Hippocampal formation (tissue), 2 donors: ENCODE results near the gene ATP5MC2.
"Not testable (repeated sequence)": the region's sequence is repeated elsewhere in the genome, so short reads cannot be mapped to it uniquely, and the experiment has no call there.

ENCODE experiments used
- DNase-seq, 2 donors: peaks; one replicate each; lab custom pipeline; 2025; lab: John Stamatoyannopoulos, UW

The ATP5MC2 gene

GRCh38 chr12:53675701-53676607 is at the start of gene ATP5MC2:
Gene ATP5MC2, minus strand, starts transcription at chr12:53676083. Its CDS starts 3,469 bp downstream, at chr12:53672614.
- DNase-seq: peak; percentile 99

GRCh38 chr12:53722450-53723041 is 46.7 kb upstream of the ATP5MC2 start:
- no peak for DNase-seq

- no peak for DNase-seq
Observed at GRCh38 chr12:53720946-53721345, 45.1 kb upstream of the ATP5MC2 start.

GRCh38 chr12:53719649-53720048 is 43.8 kb upstream of the ATP5MC2 start:
- DNase-seq: no peak

GRCh38 chr12:53718567-53718966 is 42.7 kb upstream of the ATP5MC2 start:
- not testable (repeated sequence) for DNase-seq

GRCh38 chr12:53717319-53717718 is 41.4 kb upstream of the ATP5MC2 start:
- DNase-seq: no peak

GRCh38 chr12:53714004-53714403 is 38.1 kb upstream of the ATP5MC2 start:
- DNase-seq: no peak

- no peak for DNase-seq
Observed at GRCh38 chr12:53713516-53713915, 37.6 kb upstream of the ATP5MC2 start.

- no peak for DNase-seq
Observed at GRCh38 chr12:53712059-53712643, 36.3 kb upstream of the ATP5MC2 start.

GRCh38 chr12:53710091-53710490 is 34.2 kb upstream of the ATP5MC2 start:
- no peak for DNase-seq

- DNase-seq: no peak
Observed at GRCh38 chr12:53709671-53710070, 33.8 kb upstream of the ATP5MC2 start.

GRCh38 chr12:53706080-53706479 is 30.2 kb upstream of the ATP5MC2 start:
- no peak for DNase-seq

GRCh38 chr12:53703756-53704155 is 27.9 kb upstream of the ATP5MC2 start:
- DNase-seq: no peak

- peak; percentile 60 to 73 for DNase-seq
Observed at GRCh38 chr12:53701518-53702264, 25.8 kb upstream of the ATP5MC2 start.

- DNase-seq: peak in 1 of 2 donors; percentile 40
Observed at GRCh38 chr12:53700567-53700966, 24.7 kb upstream of the ATP5MC2 start.

GRCh38 chr12:53699678-53700025 is 23.8 kb upstream of the ATP5MC2 start:
- DNase-seq: no peak

- no peak for DNase-seq
Observed at GRCh38 chr12:53698948-53699677, 23.2 kb upstream of the ATP5MC2 start.

GRCh38 chr12:53696655-53697331 is 20.9 kb upstream of the ATP5MC2 start:
- no peak for DNase-seq

GRCh38 chr12:53696285-53696654 is 20.4 kb upstream of the ATP5MC2 start:
- peak; percentile 60 to 91 for DNase-seq

GRCh38 chr12:53695152-53696145 is 19.6 kb upstream of the ATP5MC2 start:
- DNase-seq: no peak
